GM21737 (cell line): ENCODE measurements around the gene STRADA.

ENCODE experiments used
- ATAC-seq: cut with Tn5 transposase; IDR thresholded peaks from one replicate; pipeline ENCODE4 v1.9.1; 2021; ENCODE audit warnings: mild to moderate bottlenecking, moderate library complexity; ENCODE audit not compliant: unreplicated experiment

Gene STRADA

DNA sequence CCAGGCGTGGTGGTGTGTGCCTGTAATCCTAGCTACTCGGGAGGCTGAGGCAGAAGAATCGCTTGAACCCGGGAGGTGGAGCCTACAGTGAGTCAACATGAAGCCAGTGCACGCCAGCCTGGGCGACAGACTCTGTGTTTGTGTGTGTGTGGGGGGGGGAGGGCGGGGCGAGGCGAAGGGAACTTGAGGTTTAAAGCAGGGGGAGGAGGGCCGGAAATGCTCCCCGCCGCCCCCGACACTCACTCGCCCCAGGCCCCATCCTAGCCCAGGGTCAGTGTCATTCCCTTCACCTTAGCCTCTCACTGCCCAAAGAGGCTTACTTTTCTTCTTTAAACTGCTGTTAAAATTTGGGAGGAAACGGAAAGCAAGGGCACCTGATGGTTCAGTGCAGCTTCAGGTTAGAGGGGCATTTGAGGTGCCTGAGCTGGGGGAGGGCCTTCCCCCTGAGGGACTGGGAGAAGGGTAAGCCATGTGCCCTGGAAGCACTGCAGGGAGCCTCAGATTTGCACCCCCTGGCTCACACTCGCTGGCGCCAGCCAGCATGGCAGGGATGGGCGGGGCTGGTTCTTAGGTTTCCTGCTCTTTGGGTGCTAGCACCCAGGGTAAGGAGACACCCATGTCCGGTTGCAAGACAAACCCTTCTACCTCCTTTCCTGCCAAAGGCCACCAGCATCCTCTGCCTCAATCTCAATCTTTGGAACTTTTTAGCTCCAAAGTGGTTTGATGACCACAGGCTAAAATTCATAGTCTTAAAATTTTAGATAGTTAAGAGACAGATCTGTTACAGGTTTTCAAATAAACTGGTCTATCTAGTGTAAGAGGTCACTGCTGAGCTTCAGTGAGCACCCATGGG, 39.5 kb downstream of the STRADA start:
- ATAC-seq, result no peak

DNA sequence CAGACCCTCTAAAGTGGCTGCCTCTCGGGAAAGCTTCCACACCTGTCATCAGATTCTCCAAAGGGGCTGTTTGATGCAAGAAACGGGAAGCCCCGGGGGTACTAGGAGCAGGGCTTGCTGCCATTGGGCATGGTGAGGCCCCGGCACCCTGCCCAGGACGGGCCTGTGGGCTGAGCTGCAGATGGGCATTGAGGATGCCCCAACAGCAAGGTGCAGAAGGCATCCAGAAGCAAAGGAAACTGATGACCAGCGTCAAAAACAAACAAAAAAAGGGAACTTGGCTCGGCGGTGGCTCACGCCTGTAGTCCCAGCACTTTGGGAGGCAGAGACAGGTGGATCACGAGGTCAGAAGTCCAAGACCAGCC, 40.2 kb downstream of the STRADA start:
- ATAC-seq, result no peak

DNA sequence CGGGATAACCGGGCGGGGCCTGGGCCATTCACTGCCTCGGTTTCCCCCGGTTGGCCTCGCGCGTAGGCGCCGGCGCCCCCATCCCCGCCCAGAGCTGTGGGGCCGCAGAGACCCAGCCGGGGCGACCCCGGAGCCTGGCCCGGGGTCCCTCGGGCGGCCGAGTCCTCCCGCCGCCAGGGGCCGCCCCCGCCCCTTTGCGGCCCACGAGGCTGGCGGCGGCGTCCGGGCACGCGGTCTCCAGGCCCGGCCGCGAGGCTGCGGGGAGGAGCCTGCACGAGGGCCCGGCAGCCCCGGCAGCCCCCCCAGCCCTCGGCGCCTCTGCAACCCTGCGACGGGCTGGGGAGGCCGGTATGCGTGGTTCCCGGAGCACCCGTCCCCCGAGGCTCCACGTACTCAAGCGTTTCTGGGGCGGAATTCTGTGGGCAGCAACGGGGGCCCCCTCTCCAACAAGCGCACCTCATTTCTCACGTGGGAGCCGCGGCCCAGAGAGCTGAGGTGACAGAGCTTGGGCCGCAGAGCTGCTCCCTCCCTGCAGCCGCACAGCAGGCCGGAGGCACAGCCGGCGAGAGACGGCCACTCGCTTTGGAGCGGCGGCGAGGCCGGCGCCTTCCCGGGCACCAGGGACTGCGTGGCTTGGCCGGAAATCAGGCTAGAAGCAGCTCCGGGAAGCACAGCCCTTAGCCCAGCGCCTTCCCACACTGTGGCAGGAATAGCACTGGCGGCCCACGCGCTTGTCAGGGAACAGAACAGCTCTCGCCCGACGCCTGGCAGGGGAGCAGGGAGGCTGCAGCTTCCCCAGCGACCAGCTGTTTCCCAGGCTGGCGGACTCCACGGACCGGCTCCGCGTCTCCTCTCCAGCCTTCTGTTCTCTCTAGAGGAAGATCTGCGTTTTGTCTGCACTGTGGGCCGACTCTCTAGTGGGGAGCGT, 40.8 kb downstream of the STRADA start:
- no peak for ATAC-seq

DNA sequence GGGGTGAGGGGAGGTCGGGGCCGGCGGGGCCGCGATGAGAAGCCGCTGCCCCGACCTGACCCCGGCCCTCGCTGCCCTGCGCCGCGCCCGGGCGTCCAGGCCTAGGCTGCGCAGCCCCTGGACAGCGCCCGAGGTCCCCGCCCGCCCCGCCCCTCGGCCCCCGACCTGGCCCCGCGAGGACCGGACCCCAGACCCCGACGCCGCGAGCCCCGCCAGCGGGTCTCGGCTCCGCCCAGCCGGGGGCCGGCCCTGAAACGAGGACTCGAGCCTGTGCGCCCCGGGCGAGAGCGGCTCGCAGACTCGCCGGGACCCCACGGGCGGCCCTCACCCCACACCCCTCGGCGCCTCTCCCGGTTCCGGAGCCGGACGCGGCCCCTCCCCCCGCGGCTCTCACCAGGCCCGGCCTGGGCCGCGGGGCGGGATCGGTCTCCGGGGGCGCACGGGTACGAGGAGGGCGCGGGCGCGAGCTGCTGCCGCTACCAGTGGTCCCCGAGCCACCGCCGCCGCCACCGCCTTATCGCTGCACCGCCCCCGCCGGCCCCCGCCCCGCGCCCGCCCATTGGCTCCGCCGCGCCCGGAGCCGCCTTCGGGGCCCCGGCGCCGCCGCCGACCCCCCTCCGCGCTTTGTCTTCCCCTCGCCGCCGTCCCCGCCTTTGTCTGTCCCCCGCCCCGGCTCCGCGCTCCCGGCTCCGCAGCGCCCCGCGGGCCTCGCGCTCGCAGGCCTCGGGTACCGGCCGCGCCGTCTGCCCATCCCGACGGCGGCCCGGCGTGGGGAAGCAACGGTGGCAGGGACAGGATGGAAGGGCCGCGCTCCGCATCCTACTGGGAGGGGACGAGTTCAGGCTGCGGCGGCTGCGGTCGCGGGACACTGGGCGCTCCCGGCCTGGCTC, 41.7 kb downstream of the STRADA start, which contains the start of gene LIMD2:
Gene LIMD2, minus strand, starts transcription at position 488 of the 890 bp plus-strand sequence. CDS start 827 bp downstream, outside the sequence.
- peak; percentile 14 for ATAC-seq

DNA sequence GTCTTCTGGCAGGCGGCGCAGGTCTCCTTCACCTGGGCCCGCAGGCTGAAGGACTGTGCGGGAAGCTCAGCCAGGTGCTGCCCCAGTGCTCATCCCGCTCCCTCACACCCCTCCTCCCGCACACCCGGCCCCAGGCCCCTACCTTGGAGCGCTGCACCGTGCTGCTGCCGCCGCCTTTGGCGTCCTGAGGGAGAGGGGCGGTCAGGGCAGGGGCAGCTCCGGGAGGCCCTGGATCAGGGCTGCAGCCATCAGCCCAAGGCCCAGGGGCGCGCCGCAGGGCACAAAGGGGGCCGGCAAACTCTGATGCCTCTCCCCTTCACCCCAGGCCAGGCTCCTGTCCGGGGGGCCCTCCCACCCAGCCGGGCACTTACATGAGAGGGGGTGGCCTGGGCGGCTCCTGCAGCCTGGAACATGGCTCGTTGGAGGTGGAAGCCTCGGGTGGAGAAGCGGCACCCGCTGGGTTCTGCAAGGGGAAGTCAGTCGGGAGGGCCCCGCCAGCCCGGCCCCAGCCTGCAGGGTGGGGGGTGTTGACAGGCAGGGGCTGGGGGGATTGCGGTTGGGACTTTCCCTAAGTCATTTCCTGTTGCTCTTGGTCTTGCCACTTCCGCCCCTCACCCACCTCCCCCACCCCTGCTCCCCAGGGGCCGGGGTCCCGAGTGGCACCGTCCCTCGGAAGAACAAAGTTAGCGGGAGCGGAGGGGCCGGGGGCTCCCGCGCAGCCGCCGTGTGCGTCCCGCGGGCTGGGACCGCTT, 42.5 kb downstream of the STRADA start:
- ATAC-seq, result peak; percentile 30

DNA sequence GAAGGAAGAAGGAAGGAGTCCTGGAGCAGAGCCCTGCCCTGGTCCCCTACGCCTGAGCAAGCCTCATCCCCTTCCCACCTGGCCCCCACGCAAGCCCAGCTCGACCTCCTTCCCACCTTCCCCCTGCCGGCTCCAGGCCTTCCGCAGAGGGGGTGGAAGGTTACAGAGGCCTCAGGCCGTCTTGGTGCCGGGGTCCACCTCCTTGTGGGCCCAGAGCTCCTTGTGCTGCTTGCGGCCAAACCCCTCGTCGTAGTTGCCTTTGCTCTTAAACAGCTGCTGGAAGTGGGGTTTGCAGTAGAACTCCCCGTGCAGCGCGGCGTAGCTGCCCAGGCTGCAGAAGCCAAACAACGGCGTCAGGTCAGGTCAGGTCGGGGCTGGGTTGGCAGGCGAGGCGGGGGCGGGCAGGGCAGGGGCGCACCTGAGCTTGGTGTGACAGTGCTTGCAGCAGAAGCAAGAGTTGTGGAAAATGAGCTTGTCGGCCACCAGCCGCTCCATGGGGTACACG, 43.2 kb downstream of the STRADA start:
- ATAC-seq, result no peak

DNA sequence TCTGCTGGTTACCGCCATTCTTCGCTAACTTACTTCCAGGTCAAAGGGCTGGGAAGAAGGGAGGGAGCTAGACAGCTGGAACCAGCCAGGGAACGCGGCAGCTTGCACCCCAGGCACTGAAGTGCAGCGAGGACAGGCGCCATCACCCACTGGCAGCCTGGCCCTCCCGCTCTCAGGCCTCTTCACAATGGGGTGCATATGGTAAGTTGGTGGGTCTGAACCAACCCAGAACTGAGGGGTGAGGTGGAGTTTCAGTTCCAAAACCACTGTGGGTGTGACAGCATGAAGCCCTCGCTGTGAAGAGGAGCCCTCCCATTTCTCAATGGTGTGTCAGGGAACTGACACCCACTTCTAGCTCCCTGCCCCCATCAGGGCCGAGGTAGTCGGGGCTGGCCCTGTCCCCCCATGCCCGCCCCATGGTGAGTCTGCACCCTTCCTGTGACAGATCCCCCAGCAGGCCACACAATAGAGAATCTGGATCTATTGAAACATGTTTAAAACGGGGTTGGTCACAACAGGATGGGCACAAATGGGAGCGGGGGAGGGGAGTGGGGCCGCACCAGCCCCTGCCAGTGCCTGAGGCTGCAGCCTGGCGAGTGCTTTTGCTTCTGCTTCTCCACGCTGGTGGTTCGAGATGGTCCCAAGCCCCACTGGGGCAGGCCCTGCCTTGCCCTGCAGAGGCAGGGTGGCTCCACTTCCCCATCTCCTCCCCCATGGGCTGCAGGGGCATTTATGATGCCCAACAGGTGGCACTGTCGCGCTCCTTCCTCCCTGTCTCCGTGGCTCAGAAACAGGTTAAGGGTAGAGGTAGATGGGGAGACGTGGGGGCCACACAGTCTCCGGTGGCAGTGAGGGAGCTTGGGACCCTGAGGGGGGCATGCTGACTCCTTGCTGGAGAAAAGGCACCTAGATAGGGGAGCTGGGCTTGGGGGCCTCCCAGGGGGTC, 44.0 kb downstream of the STRADA start:
- ATAC-seq, result no peak

DNA sequence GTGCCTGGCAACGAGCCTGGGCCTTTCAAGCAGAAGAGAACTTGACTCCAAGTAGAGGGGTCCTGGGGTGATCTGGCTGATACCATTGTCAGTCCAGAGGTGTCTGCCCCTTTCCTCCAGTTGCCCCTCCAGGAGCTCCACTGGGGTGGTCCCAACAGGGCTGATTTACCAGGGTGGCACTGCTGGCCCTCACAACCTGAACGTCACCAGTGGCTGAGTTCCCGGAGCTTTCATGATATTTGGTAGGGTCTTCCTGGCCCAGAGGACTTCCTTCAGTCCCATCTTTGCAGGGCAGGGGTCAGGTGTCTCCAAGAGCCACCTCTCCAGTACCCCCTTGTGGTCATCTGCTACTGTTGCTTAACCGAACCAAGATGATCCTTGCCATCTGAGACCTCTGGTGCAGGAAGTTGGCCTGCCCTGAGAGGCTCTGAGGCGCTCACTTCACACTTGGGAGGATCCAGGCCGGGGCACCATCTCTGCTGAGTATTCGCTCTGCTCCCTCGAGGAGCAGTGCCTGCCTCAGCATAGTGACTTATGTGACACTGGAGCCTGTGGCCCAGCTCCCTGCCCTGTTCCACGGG, 45.1 kb downstream of the STRADA start:
- ATAC-seq, result no peak

DNA sequence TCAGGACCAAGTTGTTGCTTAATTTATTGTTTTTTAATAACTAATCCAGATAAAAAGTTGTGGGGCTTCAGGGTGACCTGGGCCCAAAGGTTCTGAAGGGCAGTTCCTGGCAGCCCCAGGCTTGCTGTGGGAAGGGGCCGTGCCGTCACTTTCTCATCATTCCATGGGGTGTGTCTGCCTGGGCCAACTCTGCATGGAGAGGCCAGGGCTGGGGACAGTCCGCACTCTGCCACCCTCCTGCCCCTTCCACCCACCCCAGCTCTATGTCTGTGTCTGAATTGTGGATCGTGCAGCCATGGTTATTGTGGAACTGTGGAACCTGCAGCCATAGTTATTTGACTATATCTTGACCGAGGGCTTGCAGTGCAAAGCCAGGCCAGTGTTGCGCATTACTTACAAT, 45.7 kb downstream of the STRADA start:
- no peak for ATAC-seq

DNA sequence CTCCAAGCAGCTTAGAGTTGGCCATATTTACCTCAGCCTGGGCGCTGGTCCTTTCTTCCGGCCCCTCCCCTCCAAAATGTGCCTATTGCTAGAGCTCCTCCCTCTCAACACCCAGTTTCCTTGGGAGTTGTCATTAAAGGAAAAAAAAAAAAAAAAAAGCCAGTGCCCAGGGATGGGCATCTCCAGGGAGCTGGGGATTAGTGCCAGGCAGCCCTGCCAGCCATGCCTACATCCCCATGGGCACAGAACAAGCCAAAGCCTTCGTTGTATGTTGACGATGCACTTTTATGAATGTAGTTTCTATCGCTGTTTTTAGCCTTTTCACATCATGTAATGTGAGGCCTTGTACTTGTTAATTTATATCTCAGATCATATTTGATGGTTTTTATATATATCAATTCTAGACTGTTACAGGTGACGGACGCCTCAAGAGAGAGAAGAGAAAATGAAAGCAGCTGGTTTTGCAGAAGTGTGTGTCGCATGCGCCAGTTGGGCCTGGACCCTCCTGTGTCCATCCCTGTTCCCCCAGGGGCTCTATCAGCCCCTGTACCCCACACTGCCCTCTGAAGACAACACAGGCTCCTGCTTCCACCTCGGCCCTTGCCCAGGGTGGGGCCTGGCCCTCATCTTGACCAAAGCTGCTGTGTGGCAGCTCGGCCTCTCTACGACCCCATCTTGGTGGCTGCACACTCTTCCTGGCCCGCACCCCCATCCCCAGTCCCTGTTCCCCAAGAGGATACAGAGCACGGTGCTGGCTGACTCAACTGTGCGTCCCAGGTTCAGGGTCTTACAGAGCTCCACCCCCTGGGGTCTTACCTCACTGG, 46.4 kb downstream of the STRADA start:
- ATAC-seq, result no peak

DNA sequence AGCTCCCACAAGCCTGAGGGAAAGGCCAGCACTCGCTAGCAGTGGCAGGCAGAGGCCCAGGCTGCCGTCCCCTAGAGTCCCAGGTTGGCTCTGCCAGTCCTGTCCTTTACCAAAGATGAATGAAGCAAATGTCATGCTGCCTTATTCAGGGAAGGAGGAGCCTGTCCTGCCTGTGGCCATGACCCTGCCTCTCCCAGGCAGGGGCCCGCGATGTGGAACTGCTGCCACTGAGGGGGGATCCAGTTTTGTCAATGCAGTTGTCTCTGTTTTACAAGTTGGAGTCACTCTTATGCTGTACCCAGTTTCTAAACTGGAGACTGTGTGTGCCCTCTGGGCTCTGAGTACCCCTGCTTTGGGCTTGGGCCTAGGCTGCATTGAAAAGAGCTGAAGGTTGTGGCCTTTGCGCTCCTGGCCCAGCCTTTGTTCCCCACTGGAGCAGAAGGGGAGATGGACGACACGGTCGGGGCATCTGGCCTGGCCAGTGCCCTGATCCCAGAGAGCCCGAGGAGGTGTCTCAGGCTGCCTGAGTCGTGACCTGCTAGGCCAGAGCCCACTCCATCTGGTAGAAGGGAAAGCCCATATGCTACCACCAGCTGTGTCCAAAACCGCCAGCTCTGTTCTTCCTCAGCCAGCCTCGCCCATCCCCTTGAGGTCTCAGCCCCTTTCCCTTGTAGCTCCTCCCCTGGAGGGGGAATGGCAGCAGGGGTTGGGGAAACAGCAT, 47.2 kb downstream of the STRADA start:
- ATAC-seq, result no peak

DNA sequence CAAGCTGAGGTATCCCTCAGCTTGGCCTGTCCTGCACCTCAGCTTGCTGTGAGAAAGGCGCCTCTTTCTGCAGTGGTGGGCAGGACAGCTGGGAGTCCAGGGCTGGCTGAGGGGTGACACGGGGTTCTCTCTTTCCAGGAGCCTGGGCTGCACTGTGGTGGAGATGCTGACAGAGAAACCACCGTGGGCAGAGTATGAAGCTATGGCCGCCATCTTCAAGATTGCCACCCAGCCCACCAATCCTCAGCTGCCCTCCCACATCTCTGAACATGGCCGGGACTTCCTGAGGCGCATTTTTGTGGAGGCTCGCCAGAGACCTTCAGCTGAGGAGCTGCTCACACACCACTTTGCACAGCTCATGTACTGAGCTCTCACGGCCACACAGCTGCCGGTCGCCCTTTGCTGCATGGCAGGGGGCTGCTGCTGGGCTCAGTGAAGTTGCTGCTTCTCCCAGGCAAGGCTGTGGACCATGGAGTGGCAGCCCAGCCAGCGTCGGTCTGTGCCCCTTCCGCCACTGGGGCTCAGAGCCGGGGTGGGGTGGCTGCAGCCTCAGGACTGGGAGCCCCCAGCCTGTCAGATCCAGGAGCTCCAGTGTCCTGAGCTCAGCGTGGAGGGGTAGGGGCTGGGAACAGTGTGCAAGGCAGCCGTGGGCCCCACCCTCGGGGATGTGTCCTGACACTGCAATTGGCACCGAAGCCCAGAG, 48.0 kb downstream of the STRADA start:
- ATAC-seq, result no peak

DNA sequence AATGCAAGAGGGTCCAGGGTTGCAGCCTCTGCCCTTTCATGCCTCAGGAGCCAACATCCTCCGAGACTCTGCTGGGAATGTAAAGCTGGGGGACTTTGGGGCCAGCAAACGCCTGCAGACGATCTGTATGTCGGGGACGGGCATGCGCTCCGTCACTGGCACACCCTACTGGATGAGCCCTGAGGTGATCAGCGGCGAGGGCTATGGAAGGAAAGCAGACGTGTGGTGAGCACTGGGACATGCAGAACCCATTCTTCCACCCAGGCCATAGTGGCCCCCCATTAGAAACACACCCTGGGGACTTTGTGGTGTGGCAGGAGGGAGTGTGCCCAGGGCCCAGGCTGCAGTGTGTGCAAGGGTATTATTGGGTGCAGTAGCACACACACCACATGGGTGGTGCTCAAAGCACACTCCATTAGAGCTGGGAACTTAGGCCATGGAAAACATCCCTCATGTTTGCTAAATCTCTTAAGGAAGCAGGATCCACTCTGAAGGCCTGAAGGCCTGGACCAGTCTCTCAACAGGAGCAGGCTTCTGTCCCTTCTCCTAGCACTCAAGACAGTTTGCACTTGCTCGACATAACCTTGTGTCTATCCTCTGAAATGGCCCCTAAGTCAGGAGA, 49.3 kb downstream of the STRADA start:
- no peak for ATAC-seq

DNA sequence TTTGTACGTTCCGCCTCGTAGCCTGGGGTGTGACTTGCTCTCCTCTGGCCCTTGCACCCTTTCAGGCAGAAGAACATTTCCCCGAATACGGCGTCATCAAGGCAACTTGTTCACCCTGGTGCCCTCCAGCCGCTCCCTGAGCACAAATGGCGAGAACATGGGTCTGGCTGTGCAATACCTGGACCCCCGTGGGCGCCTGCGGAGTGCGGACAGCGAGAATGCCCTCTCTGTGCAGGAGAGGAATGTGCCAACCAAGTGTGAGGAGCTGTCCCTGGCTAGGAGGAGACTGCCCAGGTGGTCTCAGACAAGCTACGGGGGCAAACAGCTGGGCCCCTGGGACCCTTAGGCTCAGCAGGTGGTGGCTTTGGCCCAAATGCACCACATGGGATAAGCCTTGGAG, 52.1 kb downstream of the STRADA start:
- ATAC-seq, result no peak

DNA sequence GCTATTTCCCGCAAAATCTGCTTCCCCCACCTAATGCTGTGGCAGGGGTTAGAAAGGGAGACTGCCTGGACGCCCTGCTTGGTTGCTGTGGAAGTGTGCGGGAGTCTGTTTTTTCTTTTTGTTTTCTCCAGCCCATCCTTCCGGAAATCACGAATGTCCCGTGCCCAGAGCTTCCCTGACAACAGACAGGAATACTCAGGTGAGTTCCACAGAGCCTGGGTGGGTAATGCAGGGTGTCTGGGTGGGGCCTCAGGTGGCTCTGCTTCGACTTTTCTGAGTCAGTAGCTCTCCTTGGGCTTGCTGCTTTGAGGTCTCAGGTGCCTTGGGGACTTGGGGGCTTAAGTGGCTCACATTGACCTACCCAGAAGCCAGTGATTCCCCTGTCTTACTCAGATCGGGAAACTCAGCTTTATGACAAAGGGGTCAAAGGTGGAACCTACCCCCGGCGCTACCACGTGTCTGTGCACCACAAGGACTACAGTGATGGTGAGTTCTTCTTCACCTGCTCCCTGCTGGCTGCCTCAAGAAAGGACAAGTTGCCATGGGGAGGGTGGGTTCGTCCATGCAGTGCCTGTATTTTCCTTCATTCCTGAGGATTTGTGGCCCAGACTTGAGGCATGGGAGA, 53.1 kb downstream of the STRADA start:
- ATAC-seq, result no peak
